HG03060 (cell line): ENCODE measurements around the gene SPDYE17.
"Not testable (repeated sequence)": the region's sequence is repeated elsewhere in the genome, so short reads cannot be mapped to it uniquely, and the experiment has no call there.

Experiments used
- ATAC-seq: cut with Tn5 transposase; IDR thresholded peaks from one replicate; pipeline ENCODE4 v1.9.1; 2021; ENCODE audit warnings: low read depth, moderate number of reproducible peaks; ENCODE audit not compliant: unreplicated experiment

Gene SPDYE17

GRCh38 chr7:77032261-77032660 is at the start of gene SPDYE17:
Gene SPDYE17 (minus strand): TSS chr7:77032361. CDS start chr7:77030570, 1,791 bp downstream.
- ATAC-seq: not testable (repeated sequence)

- ATAC-seq: not testable (repeated sequence)
These were observed 48.1 kb upstream of the SPDYE17 start for GRCh38 chr7:77080236-77080635.

GRCh38 chr7:77079624-77080023 is 47.5 kb upstream of the SPDYE17 start:
- not testable (repeated sequence) for ATAC-seq

- not testable (repeated sequence) for ATAC-seq
These were observed 47.0 kb upstream of the SPDYE17 start for GRCh38 chr7:77079112-77079511.

- ATAC-seq: not testable (repeated sequence)
These were observed 44.9 kb upstream of the SPDYE17 start for GRCh38 chr7:77077060-77077459.

- not testable (repeated sequence) for ATAC-seq
These were observed 42.7 kb upstream of the SPDYE17 start for GRCh38 chr7:77074786-77075396.

GRCh38 chr7:77071108-77071507 is 38.9 kb upstream of the SPDYE17 start:
- not testable (repeated sequence) for ATAC-seq

GRCh38 chr7:77065869-77066268 is 33.7 kb upstream of the SPDYE17 start:
- not testable (repeated sequence) for ATAC-seq

- not testable (repeated sequence) for ATAC-seq
These were observed 31.6 kb upstream of the SPDYE17 start for GRCh38 chr7:77063732-77064131.

- not testable (repeated sequence) for ATAC-seq
These were observed 30.4 kb upstream of the SPDYE17 start, which contains the start of gene SPDYE18 for GRCh38 chr7:77062557-77062956. Gene SPDYE18 (minus strand): TSS chr7:77062558. CDS start chr7:77060512, 2,046 bp downstream.

GRCh38 chr7:77026349-77026748 is 5.8 kb downstream of the SPDYE17 start:
- ATAC-seq: not testable (repeated sequence)

GRCh38 chr7:77010074-77010680 is 22.0 kb downstream of the SPDYE17 start:
- not testable (repeated sequence) for ATAC-seq

- not testable (repeated sequence) for ATAC-seq
These were observed 24.2 kb downstream of the SPDYE17 start for GRCh38 chr7:77008000-77008399.

- not testable (repeated sequence) for ATAC-seq
These were observed 25.7 kb downstream of the SPDYE17 start for GRCh38 chr7:77006127-77007110.

GRCh38 chr7:77005461-77006057 is 26.6 kb downstream of the SPDYE17 start:
- not testable (repeated sequence) for ATAC-seq

- not testable (repeated sequence) for ATAC-seq
These were observed 28.0 kb downstream of the SPDYE17 start for GRCh38 chr7:77004151-77004550.

GRCh38 chr7:77003241-77003640 is 28.9 kb downstream of the SPDYE17 start:
- not testable (repeated sequence) for ATAC-seq

- ATAC-seq: not testable (repeated sequence)
These were observed 29.4 kb downstream of the SPDYE17 start for GRCh38 chr7:77002678-77003233.

GRCh38 chr7:77002104-77002503 is 30.1 kb downstream of the SPDYE17 start:
- not testable (repeated sequence) for ATAC-seq
